WTC11 (cell line): ENCODE results near the gene WDR36.

Experiments used
- MYBL2 ChIP-seq: sonication (generic); formaldehyde crosslinking; IDR thresholded peaks from 2 replicates; pipeline ENCODE4 v1.8.1; 2023; ENCODE audit warnings: mild to moderate bottlenecking, moderate library complexity, missing genetic modification reagents
- NR1H2 ChIP-seq: sonication (generic); formaldehyde crosslinking; IDR thresholded peaks from 2 replicates; pipeline ENCODE4 v1.9.0; 2021; ENCODE audit warnings: mild to moderate bottlenecking, moderate library complexity, missing genetic modification reagents
- TF ChIP-seq, protein P1 (sequence below): fragments of 200-600 bp; IDR thresholded peaks from 2 replicates; pipeline ENCODE4 v1.8.0; 2022; ENCODE audit warnings: antibody characterized with exemption

- TF ChIP-seq, protein P1, sequence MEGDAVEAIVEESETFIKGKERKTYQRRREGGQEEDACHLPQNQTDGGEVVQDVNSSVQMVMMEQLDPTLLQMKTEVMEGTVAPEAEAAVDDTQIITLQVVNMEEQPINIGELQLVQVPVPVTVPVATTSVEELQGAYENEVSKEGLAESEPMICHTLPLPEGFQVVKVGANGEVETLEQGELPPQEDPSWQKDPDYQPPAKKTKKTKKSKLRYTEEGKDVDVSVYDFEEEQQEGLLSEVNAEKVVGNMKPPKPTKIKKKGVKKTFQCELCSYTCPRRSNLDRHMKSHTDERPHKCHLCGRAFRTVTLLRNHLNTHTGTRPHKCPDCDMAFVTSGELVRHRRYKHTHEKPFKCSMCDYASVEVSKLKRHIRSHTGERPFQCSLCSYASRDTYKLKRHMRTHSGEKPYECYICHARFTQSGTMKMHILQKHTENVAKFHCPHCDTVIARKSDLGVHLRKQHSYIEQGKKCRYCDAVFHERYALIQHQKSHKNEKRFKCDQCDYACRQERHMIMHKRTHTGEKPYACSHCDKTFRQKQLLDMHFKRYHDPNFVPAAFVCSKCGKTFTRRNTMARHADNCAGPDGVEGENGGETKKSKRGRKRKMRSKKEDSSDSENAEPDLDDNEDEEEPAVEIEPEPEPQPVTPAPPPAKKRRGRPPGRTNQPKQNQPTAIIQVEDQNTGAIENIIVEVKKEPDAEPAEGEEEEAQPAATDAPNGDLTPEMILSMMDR, result no peak
- TF ChIP-seq NR1H2, result no peak
- TF ChIP-seq MYBL2, result no peak
Measured at GRCh38 chr5:111127453-111128195, 35.5 kb downstream of the WDR36 start.
